ENCODE measurements around the gene RAMACL. TPM values are rescaled to one million over a fixed set of nuclear protein-coding genes. Genes with fewer than 3 reads are reported as not detected.
"Not testable (repeated sequence)": the region's sequence is repeated elsewhere in the genome, so short reads cannot be mapped to it uniquely, and the experiment has no call there.

RAMACL gene
- total RNA-seq, 1 donor from 2014 or later = 0.12 TPM

- DNase-seq (ENCODE audit: low read depth) = no peak
- H3K4me3 ChIP-seq (ENCODE audit: low read depth, low read length) = no peak overlapping the region
- no peak for TF ChIP-seq CTCF (conservative IDR thresholded peaks at IDR 0.05; ENCODE audit: low read depth, low read length)
Measured at GRCh38 chr6:166539543-166539942, 46.9 kb downstream of the RAMACL start.

- DNase-seq (ENCODE audit: low read depth); H3K4me3 ChIP-seq (ENCODE audit: low read depth, low read length): not testable (repeated sequence)
Measured at GRCh38 chr6:166539011-166539385, 47.5 kb downstream of the RAMACL start.

GRCh38 chr6:166538297-166539010 is 48.0 kb downstream of the RAMACL start:
- H3K4me3 ChIP-seq (ENCODE audit: low read depth, low read length) = no peak overlapping the region
- TF ChIP-seq CTCF (conservative IDR thresholded peaks at IDR 0.05; ENCODE audit: low read depth, low read length) = no peak
- no peak for DNase-seq (ENCODE audit: low read depth)

GRCh38 chr6:166534658-166535406 is 51.6 kb downstream of the RAMACL start:
- TF ChIP-seq CTCF (conservative IDR thresholded peaks at IDR 0.05; ENCODE audit: low read depth, low read length) = no peak
- DNase-seq (ENCODE audit: low read depth) = no peak
- H3K4me3 ChIP-seq (ENCODE audit: low read depth, low read length) = no peak overlapping the region

GRCh38 chr6:166533205-166533824 is 53.2 kb downstream of the RAMACL start:
- H3K4me3 ChIP-seq (ENCODE audit: low read depth, low read length) = no peak overlapping the region
- TF ChIP-seq CTCF (conservative IDR thresholded peaks at IDR 0.05; ENCODE audit: low read depth, low read length) = no peak
- DNase-seq (ENCODE audit: low read depth) = no peak

Other genes starting within 250 kb of the RAMACL start
- gene SFT2D1, start 244.1 kb downstream of the RAMACL start, total RNA-seq = 62.4 and 105 TPM in 2 replicates
- 20.4 and 21.2 TPM in 2 replicates for gene MPC1, start 203.7 kb downstream of the RAMACL start, total RNA-seq
- gene RPS6KA2, start 40.6 kb upstream of the RAMACL start, total RNA-seq = 16.1 and 20.8 TPM in 2 replicates

Data from epithelial cell of proximal tubule (primary cell).